HUDEP-2 (cell line): ENCODE results near the gene SDHB.
"Not testable (repeated sequence)": the region's sequence is repeated elsewhere in the genome, so short reads cannot be mapped to it uniquely, and the experiment has no call there.

Experiments used
- DNase-seq, 76 experiments: peaks; one replicate each; lab custom pipeline; 2025; ENCODE audit not compliant: unreplicated experiment in 76 of 76; lab: John Stamatoyannopoulos, UW

The SDHB gene

DNA sequence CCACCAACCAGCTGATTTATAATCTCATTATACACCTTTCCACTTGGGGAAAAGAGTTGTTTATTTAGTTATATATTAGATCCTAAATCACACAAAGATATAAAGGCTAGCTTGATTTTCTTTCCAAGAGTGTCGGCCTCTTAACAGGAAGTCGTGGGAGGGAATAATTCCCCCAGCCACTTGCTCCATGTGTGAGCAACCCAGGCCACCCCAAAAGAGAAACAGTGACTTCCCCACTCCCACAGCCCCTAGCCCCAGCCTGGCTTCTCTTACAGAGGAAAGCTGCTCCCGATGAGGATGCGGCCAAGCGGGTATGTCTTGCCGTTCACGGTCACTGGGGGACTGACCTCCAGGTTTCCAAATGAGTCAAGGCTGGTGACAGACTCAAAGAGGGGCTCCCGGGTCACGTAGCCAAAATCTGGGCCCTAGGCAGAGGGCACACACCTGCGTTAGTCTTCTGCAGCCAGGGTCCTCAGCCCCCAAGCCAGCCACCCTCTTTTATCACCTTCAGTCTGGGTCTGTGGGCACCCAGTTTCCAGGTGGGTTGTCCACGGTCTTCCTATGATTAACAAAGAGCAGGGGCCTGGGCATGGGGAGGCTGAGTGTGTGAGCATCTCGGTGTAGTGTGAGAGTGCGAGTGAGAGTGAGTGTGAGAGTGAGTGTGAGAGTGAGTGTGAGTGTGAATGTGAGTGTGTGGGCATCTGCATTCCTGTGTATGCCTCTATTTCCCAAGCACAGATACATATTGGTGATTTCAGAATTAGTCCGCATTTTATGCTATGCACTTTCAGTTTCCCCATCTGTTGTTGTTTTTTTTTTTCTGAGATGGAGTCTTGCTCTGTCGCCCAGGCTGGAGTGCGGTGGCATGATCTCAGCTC is 25.4 kb upstream of the SDHB start:
- DNase-seq = no peak

DNA sequence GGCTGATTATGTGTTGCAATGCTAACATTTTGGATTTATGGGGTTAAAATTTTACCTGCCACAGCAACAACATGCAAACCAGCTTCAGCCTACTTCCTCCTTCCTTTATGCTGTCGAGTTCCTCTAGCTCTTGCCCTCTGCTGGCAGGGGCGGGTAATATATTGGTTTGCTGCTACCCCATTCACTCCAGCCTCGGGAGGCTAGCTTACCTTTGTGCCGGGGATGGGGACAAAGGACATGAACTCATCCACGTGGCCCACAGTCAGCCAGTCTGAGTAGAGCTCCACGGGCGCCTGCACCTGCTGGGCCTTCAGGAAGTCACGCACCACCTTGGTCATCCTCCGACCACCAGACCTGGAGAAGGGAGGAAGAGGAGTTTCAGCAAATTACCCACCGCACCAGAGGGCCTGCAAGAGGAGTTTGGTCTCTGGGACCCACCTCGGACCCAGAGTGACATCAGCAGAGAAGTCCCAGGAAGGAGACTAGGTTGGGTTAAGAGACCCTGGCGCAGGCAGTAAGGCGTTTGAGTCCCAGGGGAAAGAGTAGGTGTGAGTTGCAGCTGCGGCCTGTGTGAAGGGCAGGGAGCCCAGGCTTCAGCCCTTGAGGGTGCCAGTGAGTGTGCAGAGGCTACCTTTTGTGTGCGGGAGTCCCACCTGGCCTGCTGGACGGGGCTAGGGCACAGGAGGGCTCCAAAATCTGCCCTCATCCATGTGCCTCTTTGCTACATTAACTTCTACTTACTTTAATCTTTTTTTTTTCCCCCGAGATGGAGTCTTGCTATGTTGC is 21.8 kb upstream of the SDHB start:
- DNase-seq = peak in 36 of 76 experiments; percentile 1 to 63 (median 20)

- DNase-seq = no peak
Measured at GRCh38 chr1:17071794-17072193, 18.0 kb upstream of the SDHB start.

GRCh38 chr1:17070163-17070525 is 16.3 kb upstream of the SDHB start:
- no peak for DNase-seq

DNA sequence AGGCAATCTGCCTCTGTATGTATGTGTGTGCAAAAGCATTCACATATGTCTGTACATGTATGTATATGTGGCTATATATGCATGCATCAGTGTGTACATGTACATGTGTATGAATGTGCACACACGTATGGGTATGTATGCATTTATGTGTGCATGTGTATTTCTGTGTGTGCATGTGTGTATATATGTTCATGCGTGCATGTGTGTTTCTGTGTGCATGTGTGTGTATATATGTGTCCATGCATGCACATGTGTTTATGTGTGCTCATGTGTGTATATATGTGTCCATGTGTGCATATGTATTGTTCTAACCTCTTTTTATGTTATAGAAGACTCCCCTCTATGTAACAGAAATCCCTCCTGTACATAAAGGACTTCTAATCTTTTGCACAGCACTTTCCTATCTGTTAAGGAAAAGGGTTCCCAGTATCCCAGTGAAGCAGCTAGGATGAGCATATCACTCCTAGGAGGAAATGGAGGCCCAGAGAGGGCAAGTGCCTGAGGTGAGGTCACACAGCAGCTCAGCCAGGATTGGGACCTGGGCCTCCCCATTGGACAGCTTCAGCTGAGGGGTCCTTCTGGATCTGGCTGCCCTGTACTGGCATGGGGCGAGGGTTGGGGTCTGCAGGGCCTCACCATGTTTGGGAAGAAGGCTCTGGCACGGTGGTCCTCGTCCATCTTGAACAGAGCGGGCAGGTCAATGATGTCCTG is 15.8 kb upstream of the SDHB start:
- DNase-seq = no peak

GRCh38 chr1:17068789-17069188 is 15.0 kb upstream of the SDHB start:
- DNase-seq = no peak

- DNase-seq = no peak
Measured at GRCh38 chr1:17067465-17068240, 13.8 kb upstream of the SDHB start.

DNA sequence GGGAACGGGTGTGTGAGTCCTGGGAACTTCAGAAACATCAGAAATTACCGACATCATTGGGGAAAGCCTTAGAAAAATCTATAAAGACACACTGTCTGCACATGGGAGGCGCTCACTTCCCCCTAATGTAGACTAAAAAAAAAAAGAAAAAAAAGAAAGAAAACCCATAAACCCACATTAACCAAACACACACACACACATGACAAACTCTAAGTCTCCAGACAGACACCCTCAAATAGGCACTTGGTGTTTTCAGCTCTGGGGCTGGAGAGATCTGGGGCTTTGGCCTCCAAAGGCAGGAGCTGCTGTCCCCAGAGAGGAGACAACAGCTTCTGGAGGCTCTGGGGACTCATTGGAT is 13.2 kb upstream of the SDHB start:
- DNase-seq = no peak

GRCh38 chr1:17066361-17067068 is 12.7 kb upstream of the SDHB start:
- DNase-seq = no peak

DNA sequence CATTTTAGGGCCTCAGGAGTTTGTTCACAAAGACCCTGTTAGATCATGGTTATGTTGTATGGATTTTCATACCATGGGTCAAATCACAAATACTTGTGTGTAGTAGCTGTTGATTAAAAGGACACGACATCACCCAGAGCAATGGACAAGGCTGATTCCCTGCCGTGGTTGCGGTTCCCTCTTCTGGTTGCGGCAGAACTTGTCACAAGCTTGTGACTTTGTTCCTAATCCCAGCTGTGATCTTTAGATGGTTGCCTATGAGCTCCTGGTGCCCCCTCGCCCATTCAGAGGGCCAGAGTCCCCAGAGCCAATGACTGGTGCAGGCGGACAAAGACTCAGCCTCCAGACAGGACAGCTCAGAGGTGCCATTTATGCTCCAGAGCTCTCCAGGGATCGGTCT is 11.8 kb upstream of the SDHB start:
- DNase-seq = no peak

DNA sequence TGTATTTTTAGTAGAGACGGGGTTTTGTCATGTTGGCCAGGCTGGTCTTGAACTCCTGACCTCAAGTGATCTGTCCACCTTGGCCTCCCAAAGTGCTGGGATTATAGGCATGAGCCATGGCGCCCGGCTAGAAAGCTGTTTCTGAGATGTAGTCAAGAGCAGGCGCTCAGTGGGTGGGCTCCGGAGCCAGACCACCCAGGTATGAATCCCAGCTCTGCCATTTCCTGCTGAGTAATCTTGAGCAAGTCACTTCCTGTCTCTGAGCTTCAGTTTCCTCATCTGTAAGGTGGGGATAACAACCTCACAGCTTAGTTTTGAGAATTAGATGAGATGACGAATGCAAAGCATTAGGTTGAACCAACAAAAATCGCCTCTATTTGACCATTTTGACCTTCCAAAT is 8.9 kb upstream of the SDHB start:
- DNase-seq = not testable (repeated sequence)

DNA sequence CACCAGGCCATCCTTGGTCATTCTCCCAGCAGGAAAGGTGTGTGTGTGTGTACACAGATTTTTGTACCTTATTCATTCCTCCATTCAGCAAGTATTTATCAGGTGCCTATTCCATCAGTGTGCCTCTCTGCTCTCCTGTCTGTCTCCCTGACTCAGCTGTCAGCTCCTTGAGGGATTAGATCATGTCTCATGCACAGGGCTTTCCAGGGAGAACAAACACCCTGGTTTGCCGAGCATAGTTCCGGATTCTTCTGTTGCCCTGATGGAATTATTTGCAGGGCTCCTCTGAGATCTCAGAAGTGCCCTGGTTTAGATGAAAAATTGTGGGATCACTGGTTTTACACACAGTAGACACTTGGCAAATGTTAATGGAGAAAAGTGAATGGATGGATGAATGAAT is 8.1 kb upstream of the SDHB start:
- DNase-seq = no peak

DNA sequence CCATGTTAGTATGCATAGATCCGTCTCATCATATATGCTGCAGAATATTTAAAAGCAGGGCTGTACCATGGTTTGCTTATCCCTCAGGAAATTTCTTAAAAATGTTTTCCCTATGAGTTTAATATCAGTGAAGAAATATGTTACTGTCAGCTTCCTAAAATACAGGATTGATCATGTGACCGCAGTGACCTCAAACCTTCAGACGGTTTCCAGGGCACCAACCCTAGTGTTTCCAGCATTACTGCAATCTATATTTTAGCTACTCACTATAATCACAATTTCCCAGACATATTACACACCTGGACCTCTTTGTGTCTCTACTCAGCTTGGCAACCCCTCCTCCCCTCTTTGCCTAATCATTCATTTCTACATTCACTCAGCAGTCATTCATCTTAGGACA is 7.7 kb upstream of the SDHB start:
- DNase-seq = no peak

DNA sequence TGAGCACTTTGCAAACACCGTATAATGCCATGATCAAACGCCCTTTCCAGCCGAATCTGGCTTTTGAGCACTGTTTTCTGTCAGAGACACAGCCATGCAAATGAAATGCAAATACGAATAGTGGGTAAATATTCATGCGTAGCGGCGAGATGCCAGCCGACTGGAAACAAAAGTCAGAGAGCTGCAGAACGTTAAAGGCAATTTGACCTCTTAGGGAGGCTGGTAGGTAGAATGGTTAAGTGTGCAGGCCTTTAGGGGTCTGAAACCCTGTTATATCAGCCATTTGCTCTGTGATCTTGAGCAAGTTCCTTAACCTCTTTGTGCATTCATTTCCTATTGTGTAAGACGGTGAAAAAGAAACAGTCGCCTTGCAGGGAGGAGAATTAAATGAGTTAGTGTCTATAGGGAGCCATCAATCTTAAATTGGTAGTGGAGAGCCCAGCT is 6.5 kb upstream of the SDHB start:
- no peak for DNase-seq

GRCh38 chr1:17059391-17060305 is 5.8 kb upstream of the SDHB start:
- DNase-seq = peak in 58 of 76 experiments; percentile 5 to 65 (median 30)

GRCh38 chr1:17056551-17056950 is 2.7 kb upstream of the SDHB start:
- no peak for DNase-seq

DNA sequence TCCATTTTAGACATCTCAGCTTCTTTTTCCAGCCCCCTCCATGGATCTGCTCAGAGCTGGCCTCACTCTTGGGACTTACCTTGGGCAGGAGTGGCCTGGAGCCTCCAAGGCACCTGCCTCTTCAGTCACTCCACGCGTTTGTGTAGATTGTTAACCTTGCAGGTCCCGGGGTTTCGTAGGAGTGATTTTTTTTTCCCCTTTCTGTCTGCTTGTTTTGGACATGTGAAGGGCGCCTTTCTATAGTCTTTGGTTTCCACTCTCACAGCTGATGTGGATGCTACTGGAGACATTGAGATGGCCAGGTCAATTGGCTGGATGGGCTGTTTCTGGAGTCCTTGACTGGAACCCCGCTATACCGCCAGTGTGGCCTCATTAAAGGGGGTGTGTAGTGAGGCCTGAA is 2.0 kb upstream of the SDHB start:
- no peak for DNase-seq

GRCh38 chr1:17053086-17053684 is 647 bp downstream of the SDHB start:
- peak in 1 of 76 experiments; percentile 3 for DNase-seq

- no peak for DNase-seq
Measured at GRCh38 chr1:17052641-17053040, 1.2 kb downstream of the SDHB start.
